Peyer's patch (tissue), 4 donors: ENCODE data around the gene GDF9. TPM values are rescaled to one million over a fixed set of nuclear protein-coding genes. Genes with fewer than 3 reads are reported as not detected.
A peak's percentile ranks its signal among the peaks of the same experiment; 100 is the strongest.

Source experiments
- DNase-seq, 3 donors: peaks; one replicate each; pipeline ENCODE4 v3.0.0-alpha.2; 2017 to 2019
- H3K27ac ChIP-seq, 4 donors: fragments of 200-600 bp; sonication (generic); one replicate each; pipeline ENCODE4 v1.5.1; 2016 to 2019
- H3K27me3 ChIP-seq, 2 donors: fragments of 200-600 bp; sonication (generic); one replicate each; pipeline ENCODE4 v1.5.1; 2019
- H3K36me3 ChIP-seq, 3 donors: fragments of 200-600 bp; sonication (generic); one replicate each; pipeline ENCODE4 v1.5.1; 2016 to 2019
- H3K4me1 ChIP-seq, 4 donors: fragments of 200-600 bp; sonication (generic); one replicate each; pipeline ENCODE4 v1.5.1; 2016 to 2019
- H3K4me3 ChIP-seq, 4 donors: fragments of 200-600 bp; sonication (generic); 1 replicate in 3 of 4; 2 replicates in 1 of 4; pipeline ENCODE4 v1.5.1; 2016 to 2019; ENCODE audit warnings: mild to moderate bottlenecking in 1 of 4
- H3K9me3 ChIP-seq, 4 donors: fragments of 200-600 bp; sonication (generic); one replicate each; pipeline ENCODE4 v1.5.1; 2016 to 2019; ENCODE audit warnings: mild to moderate bottlenecking in 1 of 4
- POLR2A ChIP-seq, 2 donors: fragments of 450-650 bp; IDR thresholded peaks; one replicate each; pipeline ENCODE4 v1.5.1; 2017; ENCODE audit warnings: antibody characterized with exemption in 2 of 2, mild to moderate bottlenecking in 2 of 2, moderate library complexity in 2 of 2
- total RNA-seq, 4 donors: library from RNA; depleted of rRNA; stranded (reverse); fragments of >200 nt; gene quantifications; one replicate each; pipeline ENCODE4 v1.1.0, GENCODE V29; 2016
- TF ChIP-seq, protein P1 (sequence below), 6 experiments: fragments of 450-650 bp in 4 of 6; fragments of 200-600 bp in 2 of 6; sonication (generic) in 1 of 6; IDR thresholded peaks; one replicate each; pipeline ENCODE4 v1.5.1; 2017 to 2019; ENCODE audit warnings: antibody characterized with exemption in 6 of 6, mild to moderate bottlenecking in 3 of 6, moderate library complexity in 1 of 6

The GDF9 gene
- total RNA-seq, 4 donors from 2014 or later: 0.66 TPM; not detected in 3

DNA sequence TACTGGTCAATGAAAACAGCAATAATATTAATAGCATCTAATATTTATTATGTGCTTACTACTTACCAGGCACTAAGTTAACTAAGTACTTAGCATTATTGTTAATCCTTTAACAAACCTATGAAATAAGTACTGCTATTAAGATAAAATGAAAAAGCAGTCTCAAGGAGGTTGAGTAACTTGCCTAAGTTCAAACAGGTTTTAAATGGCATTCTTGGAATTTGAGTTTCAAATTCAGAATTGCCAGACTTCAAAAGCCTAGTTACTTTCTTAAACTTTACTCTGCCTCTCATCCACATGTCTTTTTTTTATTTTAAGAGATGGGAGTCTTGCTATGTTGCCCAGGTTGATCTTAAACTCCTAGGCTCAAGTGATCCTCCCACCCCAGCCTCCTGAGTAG lies 23.2 kb upstream of the GDF9 start:
- Histone ChIP-seq H3K4me3 (no peak overlapping the region), H3K27me3 (no peaks in the 10 kb centered on the region), H3K36me3 (peaks cover 0 to 93% (median 0%) of the 10 kb centered on the region in 3 donors), H3K27ac (no peak overlapping the region), H3K9me3 (no peaks in the 10 kb centered on the region), H3K4me1 (no peaks in the 10 kb centered on the region)
- no peak for DNase-seq
- TF ChIP-seq, protein P1, sequence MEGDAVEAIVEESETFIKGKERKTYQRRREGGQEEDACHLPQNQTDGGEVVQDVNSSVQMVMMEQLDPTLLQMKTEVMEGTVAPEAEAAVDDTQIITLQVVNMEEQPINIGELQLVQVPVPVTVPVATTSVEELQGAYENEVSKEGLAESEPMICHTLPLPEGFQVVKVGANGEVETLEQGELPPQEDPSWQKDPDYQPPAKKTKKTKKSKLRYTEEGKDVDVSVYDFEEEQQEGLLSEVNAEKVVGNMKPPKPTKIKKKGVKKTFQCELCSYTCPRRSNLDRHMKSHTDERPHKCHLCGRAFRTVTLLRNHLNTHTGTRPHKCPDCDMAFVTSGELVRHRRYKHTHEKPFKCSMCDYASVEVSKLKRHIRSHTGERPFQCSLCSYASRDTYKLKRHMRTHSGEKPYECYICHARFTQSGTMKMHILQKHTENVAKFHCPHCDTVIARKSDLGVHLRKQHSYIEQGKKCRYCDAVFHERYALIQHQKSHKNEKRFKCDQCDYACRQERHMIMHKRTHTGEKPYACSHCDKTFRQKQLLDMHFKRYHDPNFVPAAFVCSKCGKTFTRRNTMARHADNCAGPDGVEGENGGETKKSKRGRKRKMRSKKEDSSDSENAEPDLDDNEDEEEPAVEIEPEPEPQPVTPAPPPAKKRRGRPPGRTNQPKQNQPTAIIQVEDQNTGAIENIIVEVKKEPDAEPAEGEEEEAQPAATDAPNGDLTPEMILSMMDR (IDR thresholded peaks at IDR 0.05): no peak
- TF ChIP-seq POLR2A (IDR thresholded peaks at IDR 0.05): no peak

DNA sequence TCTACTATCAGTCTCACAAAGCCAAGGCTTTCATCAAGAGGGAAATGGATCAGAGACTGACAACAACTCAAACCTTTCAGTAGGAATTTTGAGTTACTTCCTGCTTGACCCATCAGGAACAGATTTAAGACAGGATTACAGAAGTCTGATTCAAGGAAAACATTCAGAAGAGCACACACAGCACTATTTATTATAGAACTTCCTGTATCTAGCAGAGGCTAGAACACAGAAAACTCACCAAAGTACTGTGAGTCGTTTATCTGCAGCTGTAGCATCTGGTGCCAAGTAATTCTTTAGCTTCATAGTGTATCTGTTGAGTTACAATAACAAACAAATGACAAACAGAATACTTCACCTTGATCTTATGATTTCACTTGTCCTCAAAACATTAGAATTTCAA lies 21.0 kb upstream of the GDF9 start:
- Histone ChIP-seq H3K4me1 (no peaks in the 10 kb centered on the region), H3K36me3 (peaks cover 0 to 88% (median 0%) of the 10 kb centered on the region in 3 donors), H3K4me3 (no peak overlapping the region), H3K27ac (no peak overlapping the region), H3K27me3 (no peaks in the 10 kb centered on the region), H3K9me3 (no peaks in the 10 kb centered on the region)
- DNase-seq: no peak
- TF ChIP-seq POLR2A (IDR thresholded peaks at IDR 0.05): no peak
- TF ChIP-seq, protein P1 (IDR thresholded peaks at IDR 0.05): no peak

DNA sequence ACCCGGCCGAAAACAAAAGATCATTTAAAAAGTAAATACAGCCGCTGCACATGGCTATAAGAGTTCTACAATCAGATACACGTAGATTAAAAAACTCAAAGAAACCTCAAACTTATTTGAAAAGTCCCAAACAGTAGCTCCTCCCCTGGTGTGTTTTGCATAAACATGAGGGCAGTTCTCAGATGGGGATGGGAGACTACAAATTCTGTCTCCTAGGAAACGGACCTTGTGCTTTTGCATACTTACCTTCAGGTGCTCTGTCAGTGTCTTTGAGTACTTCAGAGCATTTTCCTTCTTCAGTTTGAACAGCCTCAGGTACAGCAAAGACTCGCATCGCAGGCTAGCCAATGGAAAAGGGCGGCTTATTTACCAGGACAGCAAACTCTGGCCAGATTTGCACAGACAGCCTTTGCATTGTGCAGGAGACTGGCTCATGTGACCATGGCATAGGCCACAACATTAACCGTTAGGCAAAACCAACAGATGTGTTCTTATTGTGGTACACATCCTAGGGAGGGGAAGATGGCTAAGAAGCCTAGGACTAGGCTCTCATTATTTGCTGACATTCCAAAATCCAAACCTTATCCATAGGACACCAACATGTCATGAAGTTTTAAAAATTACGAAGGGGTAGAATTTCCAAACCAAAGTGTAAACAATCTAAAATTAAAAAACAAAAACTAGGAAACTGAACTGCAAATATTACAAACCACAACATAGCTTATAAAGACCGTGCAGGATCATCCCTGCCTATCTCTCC lies 20.0 kb upstream of the GDF9 start:
- Histone ChIP-seq H3K9me3 (no peaks in the 10 kb centered on the region), H3K4me3 (no peak overlapping the region), H3K4me1 (no peaks in the 10 kb centered on the region), H3K36me3 (peaks cover 0 to 91% (median 0%) of the 10 kb centered on the region in 3 donors), H3K27me3 (no peaks in the 10 kb centered on the region), H3K27ac (no peak overlapping the region)
- TF ChIP-seq, protein P1 (IDR thresholded peaks at IDR 0.05): no peak
- no peak for TF ChIP-seq POLR2A (IDR thresholded peaks at IDR 0.05)
- no peak for DNase-seq

DNA sequence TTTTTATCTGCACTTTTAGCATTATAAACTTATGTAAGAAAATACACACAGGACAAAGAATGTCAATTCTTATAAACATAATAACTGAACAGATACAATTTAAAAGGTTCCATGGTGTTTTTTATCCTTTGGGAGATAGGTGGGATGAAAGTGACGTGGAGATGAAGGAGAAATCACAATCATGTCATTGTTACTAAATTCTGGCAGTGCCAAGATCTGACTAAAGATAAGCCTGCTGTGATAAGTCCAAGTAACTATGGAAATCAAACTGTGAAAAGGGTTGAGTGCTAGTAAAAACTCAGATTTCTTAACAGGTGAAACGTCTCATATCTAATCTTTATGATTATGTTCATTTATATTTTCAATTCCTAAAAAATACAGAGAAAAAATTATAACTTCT lies 18.3 kb upstream of the GDF9 start:
- Histone ChIP-seq H3K27ac (no peak overlapping the region), H3K4me3 (no peak overlapping the region), H3K36me3 (peaks cover 0 to 94% (median 0%) of the 10 kb centered on the region in 3 donors), H3K27me3 (no peaks in the 10 kb centered on the region), H3K4me1 (no peaks in the 10 kb centered on the region), H3K9me3 (no peaks in the 10 kb centered on the region)
- TF ChIP-seq, protein P1 (IDR thresholded peaks at IDR 0.05): no peak
- TF ChIP-seq POLR2A (IDR thresholded peaks at IDR 0.05): no peak
- DNase-seq: no peak

DNA sequence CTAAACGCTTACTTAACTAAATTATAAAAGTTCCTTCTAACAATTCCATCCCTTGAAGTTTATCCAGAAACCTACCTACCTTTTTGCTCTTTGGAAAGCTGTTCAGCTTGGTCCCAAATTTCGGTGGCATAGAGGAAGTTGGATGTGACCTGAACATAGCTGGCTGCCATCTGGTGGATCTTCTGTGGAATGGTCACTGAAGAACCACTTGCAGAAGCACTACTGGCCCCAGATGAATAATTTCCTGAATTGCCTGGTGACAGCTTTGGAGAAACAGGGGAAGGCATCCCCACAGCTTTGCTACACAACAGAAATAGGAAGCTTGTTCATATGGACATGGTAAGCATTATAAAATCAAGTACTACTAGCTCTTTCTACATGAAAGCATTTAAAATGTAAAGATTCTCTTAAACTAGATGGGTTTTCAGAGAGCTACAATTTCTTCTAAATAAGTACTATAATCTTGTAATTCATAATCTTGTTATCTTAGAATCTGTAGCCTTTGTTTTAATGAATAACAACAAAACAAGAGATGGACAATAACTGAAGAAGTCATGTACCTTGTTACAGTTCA lies 17.1 kb upstream of the GDF9 start:
- H3K36me3 ChIP-seq: peaks cover 0 to 88% (median 0%) of the 10 kb centered on the region in 3 donors
- DNase-seq: peak in 2 of 3 donors; percentile 31 to 79
- no peaks in the 10 kb centered on the region for H3K27me3 ChIP-seq
- no peak overlapping the region for H3K4me3 ChIP-seq
- H3K4me1 ChIP-seq: no peaks in the 10 kb centered on the region
- no peak overlapping the region for H3K27ac ChIP-seq
- TF ChIP-seq, protein P1 (IDR thresholded peaks at IDR 0.05): peak; percentile 16 to 86 (median 68)
- no peak for TF ChIP-seq POLR2A (IDR thresholded peaks at IDR 0.05)
- no peaks in the 10 kb centered on the region for H3K9me3 ChIP-seq
